GM18867 (cell line): ENCODE results near the gene PRPF40B.

Source experiments
- ATAC-seq: cut with Tn5 transposase; IDR thresholded peaks from one replicate; pipeline ENCODE4 v1.9.1; 2021; ENCODE audit warnings: mild to moderate bottlenecking, moderate library complexity; ENCODE audit not compliant: unreplicated experiment

PRPF40B gene

DNA sequence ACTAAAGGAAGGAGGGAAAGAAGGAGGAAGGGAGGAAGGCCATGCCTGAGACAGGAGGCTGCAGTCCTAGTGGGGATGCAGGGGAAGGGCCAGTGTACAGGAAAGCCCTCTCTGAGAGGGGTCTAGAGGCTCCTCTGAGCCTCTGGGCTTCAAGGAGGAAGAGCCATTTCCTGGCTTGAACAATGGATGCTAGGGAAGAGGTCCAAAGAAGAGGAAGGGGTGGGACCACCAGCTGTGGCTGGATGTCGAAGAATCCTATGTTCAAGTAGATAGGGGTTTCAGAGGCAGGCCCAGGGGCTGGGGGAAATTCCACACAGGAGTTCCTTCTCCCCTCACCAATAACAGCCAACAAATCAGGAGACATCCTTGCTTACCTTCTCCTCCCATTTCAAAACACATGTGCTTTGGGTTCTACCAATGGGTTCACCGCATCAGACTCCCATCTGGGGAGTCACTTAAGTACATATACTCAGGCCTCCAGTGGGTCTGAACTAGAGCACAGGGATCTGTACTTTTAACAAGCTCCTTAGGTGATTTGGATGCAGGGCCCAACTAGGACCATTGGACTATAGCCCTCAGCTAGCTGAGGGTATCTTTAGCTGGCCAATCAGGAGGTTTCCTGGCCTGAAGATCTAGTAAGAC lies 32.4 kb downstream of the PRPF40B start:
- no peak for ATAC-seq

DNA sequence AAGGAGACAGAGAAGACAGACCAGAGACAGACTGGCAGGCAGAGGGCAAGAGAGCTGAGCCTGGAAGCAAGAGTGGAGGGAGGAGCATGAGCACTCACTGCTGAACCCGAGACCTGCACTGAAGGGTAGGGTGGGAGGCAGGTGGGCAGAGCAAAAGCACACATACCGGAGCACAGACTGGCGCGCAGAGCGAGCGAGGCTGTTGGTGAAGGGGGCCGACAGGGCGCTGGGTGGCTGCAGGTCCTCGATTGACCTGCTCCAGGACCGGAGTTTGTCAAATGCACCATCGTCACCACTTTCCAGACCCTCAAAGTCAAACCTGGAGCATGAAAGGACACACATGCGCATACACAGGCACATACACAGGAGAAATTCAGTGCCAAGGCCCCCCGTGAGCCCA lies 34.9 kb downstream of the PRPF40B start:
- no peak for ATAC-seq

DNA sequence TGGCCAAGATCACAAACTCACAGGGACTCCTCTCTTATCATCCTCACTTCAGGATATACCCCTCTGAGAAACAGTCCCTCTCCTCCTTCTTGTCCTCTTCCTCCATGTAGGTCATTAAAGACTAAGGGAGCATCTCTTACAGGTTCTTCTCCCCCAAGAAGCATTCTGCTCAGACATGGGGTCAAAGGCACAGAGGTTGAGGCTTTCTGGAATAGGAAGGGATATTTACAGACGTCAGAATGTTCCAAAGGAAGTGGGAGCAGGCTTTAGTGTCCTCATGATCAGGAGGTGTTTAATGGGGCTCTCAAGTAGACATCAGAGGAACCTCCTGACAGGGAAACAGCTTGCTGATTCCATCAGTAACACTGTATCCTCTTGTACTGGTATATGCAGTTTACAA lies 36.4 kb downstream of the PRPF40B start:
- ATAC-seq = no peak

DNA sequence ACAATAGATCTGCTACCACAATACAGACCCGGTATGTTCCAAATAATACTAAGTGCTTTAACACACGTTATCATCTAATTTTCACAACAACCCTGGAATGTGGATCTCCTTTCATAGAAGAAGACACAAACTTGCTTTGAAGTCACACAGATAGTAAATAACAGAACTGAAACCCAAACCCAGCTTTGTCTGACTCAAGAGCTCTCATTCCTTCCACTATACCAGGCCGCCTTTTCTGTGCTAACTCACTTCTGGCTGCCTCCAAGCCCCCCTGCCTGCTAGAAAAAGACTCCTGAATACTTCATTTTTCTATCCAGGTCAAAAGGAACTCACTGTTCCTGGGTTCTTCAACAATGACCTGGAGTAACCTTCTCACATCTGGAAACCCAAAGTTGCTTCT lies 37.8 kb downstream of the PRPF40B start:
- peak; percentile 32 for ATAC-seq

DNA sequence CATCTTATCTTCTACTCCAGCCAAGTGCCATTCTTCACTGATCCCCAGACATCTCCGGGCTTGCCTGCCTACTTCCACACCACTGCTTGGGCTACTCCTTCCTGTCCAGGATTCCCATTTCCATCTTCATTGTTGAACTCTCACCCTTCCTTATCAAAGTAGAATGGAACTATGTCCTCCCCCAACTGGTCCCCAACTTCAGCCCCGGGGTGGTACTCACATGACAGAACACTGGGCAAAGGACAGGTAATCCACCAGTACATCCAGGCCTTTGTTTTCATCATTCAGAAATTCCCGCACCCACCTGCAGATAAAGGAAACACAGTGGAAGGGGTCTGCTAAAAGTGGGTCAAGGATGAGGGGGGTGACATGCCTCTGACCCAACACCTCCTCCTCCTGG lies 38.4 kb downstream of the PRPF40B start:
- no peak for ATAC-seq

DNA sequence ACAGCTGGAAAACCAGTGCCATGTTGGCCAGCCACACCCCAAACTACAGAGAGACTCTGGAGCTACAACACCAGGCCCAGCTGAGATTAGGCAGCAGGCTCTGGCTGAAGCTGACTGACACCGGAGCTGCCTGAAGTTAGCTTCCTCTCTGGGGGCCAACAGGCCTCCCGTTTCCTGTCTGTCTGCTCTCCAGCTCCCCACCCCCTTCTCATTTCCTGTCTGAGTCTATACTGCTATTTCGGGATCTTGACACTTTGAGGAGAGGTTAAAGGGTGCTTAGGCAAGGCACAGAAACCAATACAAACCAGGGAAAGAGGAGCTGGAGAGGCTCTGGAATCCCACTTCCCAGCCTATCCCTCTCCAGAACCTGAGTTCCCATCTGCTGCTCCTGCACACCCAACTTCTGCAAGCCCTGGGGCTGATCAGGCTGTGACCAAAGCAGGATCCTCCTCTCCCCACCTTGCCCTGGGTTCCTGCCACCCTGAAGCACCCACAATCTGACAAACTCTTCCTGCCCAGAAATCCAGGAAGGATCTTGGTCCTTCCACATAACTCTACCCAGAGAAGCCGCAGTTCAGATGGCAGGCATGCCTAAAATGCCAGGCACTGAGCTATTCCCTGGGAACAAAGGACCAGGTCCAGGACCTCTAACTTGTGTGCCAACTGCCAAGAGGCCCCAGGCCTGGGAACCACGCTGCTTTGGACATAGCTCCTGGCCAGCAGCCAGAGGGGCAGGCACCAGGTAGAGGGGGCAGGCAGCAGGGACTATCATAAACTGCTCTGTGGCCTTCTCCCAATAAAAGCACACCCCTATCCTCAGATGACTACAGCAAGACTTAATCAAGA lies 39.9 kb downstream of the PRPF40B start:
- ATAC-seq = peak; percentile 65

DNA sequence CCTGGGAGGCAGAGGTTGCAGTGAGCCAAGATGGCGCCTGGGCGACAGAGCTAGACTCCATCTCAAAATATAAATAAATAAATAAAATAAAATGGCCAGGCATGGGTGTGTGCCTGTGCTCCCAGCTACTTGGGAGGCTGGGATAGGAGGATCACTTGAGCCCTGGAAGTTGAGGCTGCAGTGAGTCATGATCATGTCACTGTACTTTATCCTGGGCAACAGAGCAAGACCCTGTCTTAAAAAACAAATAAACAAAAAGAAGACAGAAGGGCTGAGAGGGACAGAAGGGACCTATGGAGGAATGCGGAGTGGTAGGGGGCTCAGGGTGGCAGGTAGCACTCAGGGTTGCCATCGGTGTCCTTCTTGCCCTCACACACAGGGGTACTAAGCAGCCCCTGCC lies 40.8 kb downstream of the PRPF40B start:
- ATAC-seq = no peak

DNA sequence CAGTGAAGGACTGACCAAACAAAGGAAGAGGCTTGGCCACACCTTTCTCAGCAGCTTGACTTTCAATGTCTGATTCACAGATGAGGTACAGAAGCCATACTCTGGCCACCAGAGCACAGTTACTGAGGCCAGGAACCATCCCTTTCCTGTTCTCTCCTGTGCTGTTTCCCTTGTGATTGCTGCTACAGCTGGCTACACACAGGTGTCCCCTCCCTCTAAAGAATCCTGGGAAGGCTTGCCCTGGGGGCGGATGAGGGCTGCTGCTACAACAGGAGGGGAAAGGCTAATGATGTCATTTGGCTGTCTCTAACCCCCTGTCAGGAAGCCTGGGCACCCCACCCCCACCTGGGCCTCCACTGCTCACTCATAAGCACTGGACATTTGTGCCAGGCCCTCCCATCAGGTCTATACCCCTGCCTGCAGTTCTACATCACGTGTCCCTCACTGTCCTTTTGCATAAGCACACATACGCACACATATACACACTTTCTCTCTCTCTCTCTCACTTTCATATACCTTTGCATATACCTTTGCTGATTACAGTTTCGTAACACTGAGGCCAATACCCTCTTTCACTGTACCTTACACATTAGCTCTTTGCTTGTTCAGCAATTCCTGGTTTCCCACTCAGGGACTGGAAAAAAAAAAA lies 41.4 kb downstream of the PRPF40B start:
- ATAC-seq = peak; percentile 73

DNA sequence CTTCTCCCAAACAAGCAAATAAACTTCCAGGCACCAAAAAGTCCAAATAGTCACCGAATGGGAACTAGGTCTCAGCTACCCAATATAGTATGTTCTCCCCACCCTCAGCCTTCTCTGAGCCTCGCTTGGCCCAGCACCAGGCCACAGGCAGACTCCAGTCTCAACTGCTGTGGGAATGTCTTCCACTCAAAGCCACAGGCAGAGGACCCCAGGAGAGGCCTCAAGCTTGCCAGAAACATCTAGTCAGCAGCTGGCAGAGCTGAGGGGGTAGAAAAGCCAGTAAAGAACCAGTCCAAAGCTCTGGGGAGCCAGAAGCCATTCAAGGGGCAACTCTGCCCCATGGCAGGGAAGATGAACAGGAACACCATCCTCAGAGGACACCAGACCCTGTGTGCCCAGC lies 42.0 kb downstream of the PRPF40B start:
- no peak for ATAC-seq

DNA sequence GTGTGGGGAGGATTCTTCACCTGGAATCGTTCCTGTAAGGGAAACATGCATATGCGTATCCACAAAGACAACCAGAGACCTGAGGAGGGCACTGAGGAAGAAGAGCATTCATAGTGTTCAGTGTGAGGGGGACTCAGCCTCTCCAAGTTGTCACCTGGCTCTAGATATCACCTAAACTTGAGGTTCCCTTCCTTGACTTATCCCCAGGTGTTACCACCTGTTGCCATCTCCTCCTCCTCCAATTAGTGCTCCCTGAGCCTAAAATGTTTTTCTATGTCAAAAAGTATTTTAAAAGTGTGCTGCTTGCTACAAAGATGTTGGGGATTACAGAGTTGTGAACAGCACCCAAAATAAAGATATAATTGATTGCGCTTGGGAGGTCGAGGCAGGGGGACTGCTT lies 42.8 kb downstream of the PRPF40B start:
- no peak for ATAC-seq

DNA sequence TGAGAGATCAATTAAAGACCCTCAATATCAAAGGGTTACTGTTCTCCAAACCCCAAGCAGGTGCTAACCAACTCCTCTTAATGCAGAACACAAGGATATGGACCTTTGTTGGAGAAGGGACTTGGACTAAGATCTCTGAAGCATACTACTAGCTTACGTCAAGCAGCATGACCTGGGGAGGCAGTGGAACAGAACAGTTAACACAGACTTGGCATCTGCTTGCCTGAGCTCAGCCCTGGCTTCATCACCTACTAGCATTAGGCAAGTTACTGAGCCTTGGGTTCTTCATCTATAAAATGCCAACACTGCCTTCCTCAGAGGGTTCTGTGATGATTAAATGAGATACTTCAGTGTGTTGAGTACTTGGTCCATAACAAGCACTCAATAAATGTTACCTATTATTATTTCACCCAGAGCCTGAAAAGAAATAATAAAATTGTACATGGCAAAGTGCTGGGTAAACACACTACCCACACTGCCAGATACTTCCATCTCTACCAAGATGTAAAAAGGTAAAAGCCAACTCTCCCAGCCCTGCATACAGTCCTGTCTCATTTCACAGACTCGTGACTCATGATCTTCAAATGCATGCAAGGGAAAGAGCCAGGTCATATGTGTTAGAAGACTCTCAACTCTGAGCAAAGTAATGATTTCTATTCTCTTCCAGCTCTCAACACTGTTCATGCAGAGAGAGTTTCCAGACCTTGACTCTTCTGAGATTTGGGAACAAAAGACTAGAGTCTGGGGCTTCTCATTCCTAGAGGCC lies 44.1 kb downstream of the PRPF40B start:
- no peak for ATAC-seq

DNA sequence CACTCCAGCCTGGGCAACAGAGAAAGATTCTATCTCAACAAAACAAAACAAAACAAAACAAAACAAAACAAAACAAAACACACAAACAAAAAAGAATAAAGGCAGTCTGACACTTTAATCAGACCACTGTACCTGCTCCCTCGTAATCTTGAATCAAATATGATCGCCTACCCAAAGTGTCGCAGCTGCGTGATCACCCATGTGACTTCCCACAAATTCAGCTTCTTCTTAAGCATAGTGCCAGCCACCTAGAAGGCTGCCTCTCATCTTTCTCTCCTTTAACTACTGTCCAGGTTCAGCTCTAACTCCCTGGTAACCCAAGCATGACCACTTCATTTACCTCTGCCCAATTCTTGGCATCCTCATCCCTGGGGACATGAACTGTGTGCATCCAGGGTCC lies 46.4 kb downstream of the PRPF40B start:
- ATAC-seq = no peak

DNA sequence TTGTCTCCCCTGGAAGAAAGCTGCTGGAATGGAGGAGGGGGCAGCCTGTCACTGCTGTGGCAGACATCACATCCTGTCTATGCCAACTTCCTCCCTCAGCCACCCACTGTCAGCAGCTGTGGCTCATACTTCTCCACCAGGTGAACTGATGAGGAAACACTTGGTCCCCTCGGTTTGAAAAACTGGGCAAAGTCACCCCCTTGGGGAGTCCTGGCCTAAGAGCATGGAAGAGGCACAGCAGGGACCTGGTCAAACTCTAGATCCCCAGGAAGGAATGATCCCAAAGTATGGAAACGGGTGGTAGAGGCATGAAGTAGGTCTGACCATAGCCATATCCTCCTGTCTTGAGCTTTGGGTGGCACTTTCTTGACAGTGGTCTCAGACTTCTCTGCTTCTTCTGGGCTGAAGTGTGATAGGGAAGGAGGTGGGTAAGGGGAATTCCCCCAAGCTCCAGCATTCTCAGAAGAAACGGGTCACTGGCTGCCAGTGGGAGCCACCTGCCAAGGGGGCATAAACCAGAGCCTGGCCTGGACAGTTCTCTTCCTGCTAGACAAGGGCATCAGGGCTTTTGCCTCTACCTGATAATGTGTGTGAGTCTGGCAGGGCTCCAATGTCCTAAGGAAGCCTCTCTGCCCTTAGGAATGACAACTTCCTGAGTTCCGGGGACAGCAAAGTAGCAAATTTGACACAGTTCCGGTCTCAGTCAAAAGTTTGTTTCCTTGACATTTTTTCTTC lies 47.8 kb downstream of the PRPF40B start:
- peak; percentile 45 for ATAC-seq

DNA sequence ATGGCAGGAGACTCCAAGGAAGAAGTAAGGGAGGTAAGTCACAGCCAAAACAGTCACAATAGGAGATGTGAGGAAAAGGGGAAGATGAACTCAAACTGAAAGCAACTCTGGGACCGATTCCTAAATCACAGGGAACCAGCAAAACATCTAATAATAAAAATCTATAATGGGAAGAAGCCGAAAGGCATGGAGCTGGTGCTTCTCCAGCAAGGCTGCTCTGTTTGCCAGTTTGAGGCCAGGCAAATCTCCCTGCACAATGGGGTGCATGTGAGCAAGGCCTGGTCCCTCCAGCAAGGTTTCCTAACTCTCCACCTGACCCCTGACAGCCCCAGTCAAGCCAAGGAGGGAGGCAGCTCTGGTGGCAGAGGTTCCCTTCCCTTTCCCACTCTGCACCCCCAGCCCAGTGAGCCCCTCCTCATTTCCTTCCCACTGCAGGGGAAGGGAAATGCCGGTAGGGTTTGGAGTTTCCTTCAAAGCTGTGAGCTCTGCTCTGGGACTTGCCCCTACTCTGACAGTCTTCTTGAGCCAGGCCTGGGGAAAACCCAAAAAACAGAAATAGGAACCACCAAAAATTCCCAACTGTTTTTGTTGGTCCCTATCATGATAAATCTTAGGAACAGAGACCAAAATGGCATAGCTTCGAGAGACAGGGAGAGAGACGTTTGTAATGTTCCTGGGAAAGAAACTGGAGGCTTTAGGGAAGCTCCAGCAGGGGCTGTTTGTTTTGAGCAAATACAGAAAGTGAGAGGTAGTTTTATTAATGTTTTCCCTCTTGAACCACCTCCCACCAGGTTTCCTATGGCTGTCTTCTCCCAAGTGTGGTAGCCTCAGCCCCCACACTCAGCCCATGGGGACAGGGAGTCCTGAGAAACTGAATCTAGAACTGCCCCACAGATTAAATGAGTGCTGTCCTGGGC lies 49.2 kb downstream of the PRPF40B start:
- ATAC-seq = no peak

DNA sequence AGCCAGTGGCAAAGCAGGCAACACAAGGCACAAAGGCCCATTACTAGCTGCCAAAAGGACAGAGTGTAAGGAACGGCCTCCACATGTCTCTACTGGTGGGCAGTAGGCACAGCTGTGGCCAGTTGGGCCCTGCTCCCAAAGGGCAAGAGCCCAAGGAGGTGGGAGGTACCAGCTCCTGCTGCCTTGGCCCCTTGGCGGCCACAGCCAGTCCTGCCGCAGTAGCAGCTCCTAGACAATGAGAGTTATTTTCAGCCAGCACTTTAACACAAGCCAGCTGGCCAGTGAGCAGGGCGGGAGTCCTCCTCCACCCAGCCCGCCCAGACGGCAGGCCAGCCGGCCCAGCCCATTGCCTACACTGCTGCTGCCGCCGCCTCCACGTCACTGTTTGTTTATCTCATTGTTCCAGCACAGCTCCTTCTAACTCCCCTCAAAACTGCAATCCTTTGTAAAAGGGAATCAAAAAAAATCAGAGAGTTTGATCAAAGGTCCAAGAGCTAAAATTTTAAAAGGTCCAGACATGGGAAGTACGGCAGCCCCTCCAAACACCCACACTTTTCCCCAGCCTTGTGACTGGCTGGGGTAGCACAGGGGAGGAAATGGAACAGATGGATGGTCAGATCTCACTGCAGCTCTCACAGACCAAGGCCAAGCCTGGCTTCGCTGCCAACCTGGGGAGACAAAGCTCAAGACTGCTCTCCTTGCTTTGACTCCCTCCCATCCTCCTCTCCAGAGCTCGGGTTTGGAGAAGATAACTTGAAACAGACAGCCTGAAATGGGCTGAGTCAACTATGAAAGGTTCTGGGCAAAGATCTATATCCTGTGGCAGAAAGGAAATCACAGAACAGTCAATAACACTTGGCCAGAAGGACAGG lies 50.3 kb downstream of the PRPF40B start:
- no peak for ATAC-seq

DNA sequence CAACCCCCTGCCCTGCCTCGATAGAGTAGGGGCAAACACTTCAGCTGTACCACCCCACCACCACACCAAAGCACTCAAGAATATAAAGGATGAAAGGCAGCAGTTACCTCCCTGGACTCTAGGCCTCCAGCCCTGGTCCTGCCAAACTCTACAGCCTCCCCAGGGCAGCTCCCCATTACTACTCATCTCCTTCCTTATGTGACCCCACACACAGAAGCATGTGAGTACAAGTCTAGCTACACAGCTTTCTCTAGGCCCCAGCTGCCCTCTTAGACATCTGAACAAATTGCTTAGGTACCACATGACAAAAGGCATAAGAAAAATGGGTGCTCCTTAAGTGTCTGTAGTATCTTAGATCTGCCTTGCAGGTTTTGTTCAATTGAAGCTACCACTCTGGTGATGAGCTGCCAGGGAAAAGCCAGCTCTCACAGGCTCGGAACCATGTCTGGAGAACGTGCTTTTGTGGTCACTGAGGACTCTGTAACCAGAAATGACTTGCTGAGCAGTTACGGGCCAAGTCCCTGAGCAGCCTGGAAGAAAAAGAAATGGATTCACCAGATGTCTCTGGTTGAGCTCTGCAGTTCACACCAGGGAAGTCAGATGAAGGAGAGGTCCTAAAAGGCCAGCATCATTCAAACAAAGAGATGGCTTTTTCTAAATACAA lies 51.1 kb downstream of the PRPF40B start:
- ATAC-seq = no peak

DNA sequence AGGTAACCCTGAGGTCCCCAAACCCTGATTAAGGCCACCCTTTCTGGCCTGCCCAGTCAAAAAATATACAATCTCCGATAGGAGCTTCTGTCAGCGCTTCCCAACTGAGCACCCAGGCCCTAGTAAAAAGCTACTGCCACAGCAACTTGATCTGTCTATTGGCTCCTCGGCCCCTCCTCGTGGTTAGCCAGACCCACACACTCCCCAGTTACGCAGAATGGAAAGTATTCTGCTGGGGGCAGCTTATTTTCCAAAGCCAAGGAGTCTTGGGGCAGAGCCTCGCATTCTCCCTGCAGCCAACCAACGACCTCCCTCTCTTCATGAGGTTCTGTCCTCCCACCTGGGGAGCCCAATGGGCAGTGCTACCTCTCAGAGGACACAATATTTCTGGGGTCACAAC lies 51.8 kb downstream of the PRPF40B start:
- ATAC-seq = no peak

DNA sequence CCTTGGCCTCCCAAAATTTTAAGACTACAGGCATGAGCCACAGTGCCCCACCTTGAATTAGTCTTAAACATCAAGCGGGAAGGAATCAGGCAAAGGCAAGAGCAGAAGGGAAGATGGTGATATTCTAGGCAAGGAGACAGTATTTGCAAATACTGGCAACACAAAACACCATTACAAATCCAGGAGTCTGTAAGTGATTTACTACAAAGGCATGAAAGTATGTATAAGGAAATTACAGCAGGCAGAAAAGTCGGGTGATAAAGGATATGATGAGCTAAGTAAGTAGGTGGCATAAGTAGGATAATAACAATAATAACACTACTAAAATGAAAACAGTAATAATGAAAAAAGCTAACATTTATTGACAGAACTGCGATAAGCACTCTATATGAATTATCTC lies 55.4 kb downstream of the PRPF40B start:
- no peak for ATAC-seq
